Measurements from ENCODE around the gene PARD6G.

- TF ChIP-seq POLR2A (IDR thresholded peaks at IDR 0.05), result no peak
- no peak for TF ChIP-seq CTCF (IDR thresholded peaks at IDR 0.05)
Observed at GRCh38 chr18:80252136-80252535, 4.8 kb upstream of the PARD6G start.
